Measurements from ENCODE around the gene RPRD1B. TPM values are rescaled to one million over a fixed set of nuclear protein-coding genes. Genes with fewer than 3 reads are reported as not detected.

The RPRD1B gene
- total and polyA plus RNA-seq, 2 of the 4 experiments (the other 2 are of a cell fraction), result 8.4 to 9.9 TPM

DNA sequence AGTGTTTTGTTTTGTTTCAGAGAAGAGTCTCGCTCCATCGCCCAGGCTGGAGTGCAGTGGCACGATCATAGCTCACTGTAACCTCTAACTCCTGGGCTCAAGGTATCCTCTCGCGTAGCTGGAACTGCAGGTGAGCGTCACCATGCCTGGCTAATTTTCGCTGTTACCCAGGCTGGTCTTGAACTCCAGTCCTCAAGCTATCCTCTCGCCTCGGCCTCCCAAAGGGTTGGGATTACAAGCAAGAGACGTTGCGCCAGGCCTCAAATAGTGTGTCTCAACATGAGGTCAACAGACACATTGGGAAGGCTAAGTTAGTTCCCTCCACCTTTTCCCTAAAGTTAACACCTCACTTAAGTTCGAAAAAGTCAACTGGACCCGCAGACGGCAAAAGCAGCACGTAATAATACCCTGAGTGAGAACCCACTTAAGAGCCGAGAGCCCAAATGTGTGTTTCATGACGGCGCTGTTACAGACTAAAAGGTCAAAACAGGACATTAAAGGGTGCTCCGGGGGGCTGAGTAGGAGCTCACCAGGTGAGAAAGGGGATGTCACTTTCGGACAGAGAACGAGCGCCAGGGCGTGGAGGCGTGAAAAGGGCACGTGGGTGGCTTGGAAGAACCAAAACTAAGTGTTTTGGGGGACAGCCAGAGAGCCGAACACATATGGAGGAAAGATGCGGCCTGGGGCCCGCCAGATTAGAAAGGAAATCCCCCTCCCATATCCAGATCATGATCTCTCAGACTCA, 789 bp upstream of the RPRD1B start:
- intact Hi-C loops (cut with micrococcal nuclease), result no loop called here
- no peak overlapping the region for H2BK20ac ChIP-seq (ENCODE audit: low read depth, low read length)
- WGBS, 2 experiments (ENCODE audit: extremely low coverage in 2 of 2, insufficient read length in 1 of 2), result 53% methylated on average over 7 of the region's 28 CpGs; no CpG with 5 or more reads in 1 of the 2 experiments
- peak overlapping the region; percentile 96 for H3K4me2 ChIP-seq (ENCODE audit: low read depth, low read length)
- H2AFZ ChIP-seq (replicated peaks; ENCODE audit: low read length, poor library complexity), result peak overlapping the region; percentile 97
- H3K27me3 ChIP-seq (ENCODE audit: control insufficient read depth, insufficient read depth, low read length), result no peaks in the 10 kb centered on the region
- peaks cover 44 to 79% of the 10 kb centered on the region in 2 experiments for H3K79me1 ChIP-seq (ENCODE audit: low read depth in 1 of 2, low read length in 2 of 2)
- H3K36me3 ChIP-seq (ENCODE audit: control insufficient read depth, insufficient read depth, low read length), result peaks cover 11% of the 10 kb centered on the region
- H3K18ac ChIP-seq (ENCODE audit: low read depth, low read length), result no peak overlapping the region
- H2BK120ac ChIP-seq (ENCODE audit: low read depth, low read length), result no peak overlapping the region; the same call in 1 of the 2 replicates
- H4K20me1 ChIP-seq (ENCODE audit: insufficient read depth, low read length), result peaks cover 5% of the 10 kb centered on the region; the same call in 1 of the 2 replicates
- H4K8ac ChIP-seq (ENCODE audit: low read depth in 2 of 2, low read length in 2 of 2), result peak overlapping the region; percentile 95 to 99
- peak overlapping the region; percentile 77 for H3K14ac ChIP-seq (replicated peaks; ENCODE audit: low read depth, low read length)
- ATAC-seq (ENCODE audit: low read depth) (peak; percentile 12; the same call in 1 of the 2 replicates), DNase-seq (no peak)
- ChIA-PET CTCF (no interaction called here), POLR2A (ENCODE audit: unreplicated experiment) (interaction anchor here (0.7 kb wide), 1 partner anchor 81 kb away, joined by 6 read pairs; no protein-coding TSS in a partner anchor)
- H3K9me1 ChIP-seq (ENCODE audit: insufficient read depth, low read length), result peaks cover 11% of the 10 kb centered on the region
- dilution Hi-C loops (cut with HindIII; ENCODE audit: low sequenced_read_pairs, unreplicated experiment), result no loop called here
- TF ChIP-seq, protein P1, sequence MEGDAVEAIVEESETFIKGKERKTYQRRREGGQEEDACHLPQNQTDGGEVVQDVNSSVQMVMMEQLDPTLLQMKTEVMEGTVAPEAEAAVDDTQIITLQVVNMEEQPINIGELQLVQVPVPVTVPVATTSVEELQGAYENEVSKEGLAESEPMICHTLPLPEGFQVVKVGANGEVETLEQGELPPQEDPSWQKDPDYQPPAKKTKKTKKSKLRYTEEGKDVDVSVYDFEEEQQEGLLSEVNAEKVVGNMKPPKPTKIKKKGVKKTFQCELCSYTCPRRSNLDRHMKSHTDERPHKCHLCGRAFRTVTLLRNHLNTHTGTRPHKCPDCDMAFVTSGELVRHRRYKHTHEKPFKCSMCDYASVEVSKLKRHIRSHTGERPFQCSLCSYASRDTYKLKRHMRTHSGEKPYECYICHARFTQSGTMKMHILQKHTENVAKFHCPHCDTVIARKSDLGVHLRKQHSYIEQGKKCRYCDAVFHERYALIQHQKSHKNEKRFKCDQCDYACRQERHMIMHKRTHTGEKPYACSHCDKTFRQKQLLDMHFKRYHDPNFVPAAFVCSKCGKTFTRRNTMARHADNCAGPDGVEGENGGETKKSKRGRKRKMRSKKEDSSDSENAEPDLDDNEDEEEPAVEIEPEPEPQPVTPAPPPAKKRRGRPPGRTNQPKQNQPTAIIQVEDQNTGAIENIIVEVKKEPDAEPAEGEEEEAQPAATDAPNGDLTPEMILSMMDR (conservative IDR thresholded peaks at IDR 0.05; ENCODE audit: low read depth, low read length), result no peak
- TF ChIP-seq, protein P2, sequence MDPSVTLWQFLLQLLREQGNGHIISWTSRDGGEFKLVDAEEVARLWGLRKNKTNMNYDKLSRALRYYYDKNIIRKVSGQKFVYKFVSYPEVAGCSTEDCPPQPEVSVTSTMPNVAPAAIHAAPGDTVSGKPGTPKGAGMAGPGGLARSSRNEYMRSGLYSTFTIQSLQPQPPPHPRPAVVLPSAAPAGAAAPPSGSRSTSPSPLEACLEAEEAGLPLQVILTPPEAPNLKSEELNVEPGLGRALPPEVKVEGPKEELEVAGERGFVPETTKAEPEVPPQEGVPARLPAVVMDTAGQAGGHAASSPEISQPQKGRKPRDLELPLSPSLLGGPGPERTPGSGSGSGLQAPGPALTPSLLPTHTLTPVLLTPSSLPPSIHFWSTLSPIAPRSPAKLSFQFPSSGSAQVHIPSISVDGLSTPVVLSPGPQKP (IDR thresholded peaks at IDR 0.05; ENCODE audit: borderline replicate concordance, low read depth, low read length), result no peak
- TF ChIP-seq, protein P3, sequence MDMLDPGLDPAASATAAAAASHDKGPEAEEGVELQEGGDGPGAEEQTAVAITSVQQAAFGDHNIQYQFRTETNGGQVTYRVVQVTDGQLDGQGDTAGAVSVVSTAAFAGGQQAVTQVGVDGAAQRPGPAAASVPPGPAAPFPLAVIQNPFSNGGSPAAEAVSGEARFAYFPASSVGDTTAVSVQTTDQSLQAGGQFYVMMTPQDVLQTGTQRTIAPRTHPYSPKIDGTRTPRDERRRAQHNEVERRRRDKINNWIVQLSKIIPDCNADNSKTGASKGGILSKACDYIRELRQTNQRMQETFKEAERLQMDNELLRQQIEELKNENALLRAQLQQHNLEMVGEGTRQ (IDR thresholded peaks at IDR 0.05; ENCODE audit: low read depth, low read length), result peak; percentile 51; the same call in 1 of the 2 replicates
- TF ChIP-seq POLR2A (IDR thresholded peaks at IDR 0.05; ENCODE audit: low read depth, low read length), result no peak
- H3K4me1 ChIP-seq (ENCODE audit: control insufficient read depth, insufficient read depth, low read length), result peaks cover 6% of the 10 kb centered on the region
- H3K9me3 ChIP-seq (ENCODE audit: control insufficient read depth, insufficient read depth, low read length), result no peaks in the 10 kb centered on the region
- H3K9ac ChIP-seq (ENCODE audit: low read depth, low read length), result peak overlapping the region; percentile 85
- peak overlapping the region; percentile 82 for H4K91ac ChIP-seq (ENCODE audit: insufficient read depth, low read depth, low read length)
- peak overlapping the region; percentile 95 for H2AK9ac ChIP-seq (replicated peaks; ENCODE audit: low read depth, low read length, poor library complexity)
- H2BK15ac ChIP-seq (ENCODE audit: low read depth, low read length), result peak overlapping the region; percentile 15; the same call in 1 of the 3 replicates
- H3K4me3 ChIP-seq (ENCODE audit: insufficient read depth, low read depth, low read length), result peak overlapping the region; percentile 85
- peak overlapping the region; percentile 35 for H2BK5ac ChIP-seq (ENCODE audit: low read depth, low read length, poor library complexity, severe bottlenecking)
- H4K5ac ChIP-seq (ENCODE audit: low read depth, low read length), result peak overlapping the region; percentile 74
- H3K56ac ChIP-seq (ENCODE audit: extremely low read depth, insufficient read depth, low read length), result peak overlapping the region; percentile 70
- peak overlapping the region; percentile 67 for H2AK5ac ChIP-seq (ENCODE audit: low read depth, low read length)
- in situ Hi-C loops (cut with MboI; ENCODE audit: low sequenced_read_pairs), result no loop called here
- H3K27ac ChIP-seq (ENCODE audit: insufficient read depth, low read length), result peak overlapping the region; percentile 38
- BruUV-seq (replicated peaks), result TSS peak; percentile 47
- peak overlapping the region; percentile 49 for H3K4ac ChIP-seq (ENCODE audit: low read depth, low read length)
- H3K23ac ChIP-seq (ENCODE audit: low read depth, low read length), result peak overlapping the region; percentile 64

Measured in IMR-90 (cell line).